HEK293 (cell line): ENCODE measurements around the gene PRELID1.

Experiments
- BCL11A ChIP-seq: fragments of 450-650 bp; formaldehyde crosslinking; IDR thresholded peaks from 2 replicates; pipeline ENCODE4 v1.5.1; 2016; ENCODE audit warnings: low read depth, missing biosample characterization, missing genetic modification characterization
- CTCF ChIP-seq: fragments of 450-650 bp; formaldehyde crosslinking; IDR thresholded peaks from 2 replicates; pipeline ENCODE4 v1.5.1; 2016; ENCODE audit warnings: missing biosample characterization, missing genetic modification characterization
- ELK4 ChIP-seq: IDR thresholded peaks from 2 replicates; pipeline ENCODE4 v1.6.1; 2011; ENCODE audit warnings: mild to moderate bottlenecking, low read depth, low read length, borderline replicate concordance
- REST ChIP-seq: fragments of 450-650 bp; formaldehyde crosslinking; IDR thresholded peaks from 2 replicates; pipeline ENCODE4 v1.5.1; 2016; ENCODE audit warnings: missing biosample characterization, missing genetic modification characterization
- SP7 ChIP-seq: fragments of 450-650 bp; formaldehyde crosslinking; IDR thresholded peaks from 2 replicates; pipeline ENCODE4 v1.5.1; 2016; ENCODE audit warnings: missing biosample characterization, missing genetic modification characterization
- ZNF174 ChIP-seq: fragments of 450-650 bp; formaldehyde crosslinking; IDR thresholded peaks from 2 replicates; pipeline ENCODE4 v1.5.0; 2017; ENCODE audit warnings: missing biosample characterization, mild to moderate bottlenecking, missing genetic modification characterization
- ZNF184 ChIP-seq: fragments of 450-650 bp; IDR thresholded peaks from 2 replicates; pipeline ENCODE4 v1.5.1; 2018; ENCODE audit warnings: missing biosample characterization, mild to moderate bottlenecking, missing genetic modification characterization
- ZNF266 ChIP-seq: fragments of 450-650 bp; formaldehyde crosslinking; IDR thresholded peaks from 2 replicates; pipeline ENCODE4 v1.5.1; 2016; ENCODE audit warnings: missing biosample characterization, missing genetic modification characterization, low read depth
- ZNF280D ChIP-seq: fragments of 450-650 bp; formaldehyde crosslinking; IDR thresholded peaks from 2 replicates; pipeline ENCODE4 v1.5.1; 2016; ENCODE audit warnings: missing biosample characterization, missing genetic modification characterization
- ZNF324 ChIP-seq: fragments of 450-650 bp; formaldehyde crosslinking; IDR thresholded peaks from 2 replicates; pipeline ENCODE4 v1.5.1; 2016; ENCODE audit warnings: missing biosample characterization, missing genetic modification characterization
- ZNF629 ChIP-seq: fragments of 450-650 bp; formaldehyde crosslinking; IDR thresholded peaks from 2 replicates; pipeline ENCODE4 v1.5.1; 2017; ENCODE audit warnings: missing biosample characterization, missing genetic modification characterization
- ZNF664 ChIP-seq: fragments of 450-650 bp; formaldehyde crosslinking; IDR thresholded peaks from 2 replicates; pipeline ENCODE4 v1.5.1; 2016; ENCODE audit warnings: missing biosample characterization, missing genetic modification characterization
- ZSCAN5A ChIP-seq: fragments of 450-650 bp; formaldehyde crosslinking; IDR thresholded peaks from 2 replicates; pipeline ENCODE4 v1.5.1; 2016; ENCODE audit warnings: missing biosample characterization, missing genetic modification characterization

- no peak for TF ChIP-seq REST (tag by site-specific recombination)
- peak; percentile 58 for TF ChIP-seq CTCF (tag by site-specific recombination)
- no peak for TF ChIP-seq ELK4
- TF ChIP-seq ZNF629 (tag by site-specific recombination): no peak
- TF ChIP-seq ZNF280D (tag by site-specific recombination): no peak
- no peak for TF ChIP-seq ZNF664
- no peak for TF ChIP-seq ZNF266
- no peak for TF ChIP-seq BCL11A (tag by site-specific recombination)
- TF ChIP-seq ZNF184 (tag by site-specific recombination): no peak
- no peak for TF ChIP-seq ZNF174 (tag by site-specific recombination)
- 0 out of 2 replicates have a peak, but pooled peaks have one; percentile 15 for TF ChIP-seq SP7 (tag by site-specific recombination)
- TF ChIP-seq ZNF324: no peak
- no peak for TF ChIP-seq ZSCAN5A (tag by site-specific recombination)
Observed at GRCh38 chr5:177317959-177318377, 14.4 kb downstream of the PRELID1 start.
